Activated naive CD8-positive, alpha-beta T cell treated with anti-CD3 and anti-CD28 coated beads, Interleukin-2, amount 10 ng/mL, durations not matched to agents 7 days and 5 days (primary cell): ENCODE measurements around the gene TRIM29. TPM values are rescaled to one million over a fixed set of nuclear protein-coding genes. Genes with fewer than 3 reads are reported as not detected.

Source experiments
- ATAC-seq: fragments of 150-1000 bp; cut with Tn5 transposase; one replicate; pipeline ENCODE4 v1.10.0; 2021; ENCODE audit warnings: low read depth, moderate library complexity
- POLR2A ChIA-PET: fragments of 350-600 bp; sonication (Branson Sonifier 250); formaldehyde crosslinking; loops from one replicate; lab custom pipeline; 2021; ENCODE audit warnings: antibody characterized with exemption; lab: Charles Lee
- DNase-seq: peaks from one replicate; pipeline ENCODE4 v3.0.0; 2021
- H3K27ac Mint-ChIP-seq: one replicate; pipeline ENCODE4 v1.8.0; 2022; ENCODE audit warnings: mild to moderate bottlenecking, mixed read lengths
- H3K27me3 Mint-ChIP-seq: one replicate; pipeline ENCODE4 v1.8.0; 2022; ENCODE audit warnings: mild to moderate bottlenecking, moderate library complexity, mixed read lengths
- H3K36me3 Mint-ChIP-seq: one replicate; pipeline ENCODE4 v1.8.0; 2021; ENCODE audit warnings: mild to moderate bottlenecking, mixed read lengths
- H3K4me1 Mint-ChIP-seq: one replicate; pipeline ENCODE4 v1.8.0; 2021; ENCODE audit warnings: mixed read lengths
- H3K4me3 Mint-ChIP-seq: one replicate; pipeline ENCODE4 v1.8.0; 2022; ENCODE audit warnings: mild to moderate bottlenecking, moderate library complexity, mixed read lengths
- H3K9me3 Mint-ChIP-seq: one replicate; pipeline ENCODE4 v1.8.0; 2021; ENCODE audit warnings: mixed read lengths
- total RNA-seq, 2 experiments: library from RNA; stranded (reverse); gene quantifications; one replicate each; pipeline ENCODE4 v1.2.3, GENCODE V29; 2021

TRIM29 gene
- total RNA-seq = not detected

GRCh38 chr11:120137611-120138521, at the start of gene TRIM29:
Gene TRIM29 (minus strand): TSS chr11:120138113. CDS start chr11:120138031, 82 bp downstream.
- H3K9me3 Mint-ChIP-seq = no peaks in the 10 kb centered on the region
- POLR2A ChIA-PET = no interaction called here
- DNase-seq = no peak

GRCh38 chr11:120186774-120187591, 49.1 kb upstream of the TRIM29 start:
- no peak overlapping the region for H3K27ac Mint-ChIP-seq
- POLR2A ChIA-PET = no interaction called here
- H3K27me3 Mint-ChIP-seq = peaks cover 16% of the 10 kb centered on the region
- no peaks in the 10 kb centered on the region for H3K9me3 Mint-ChIP-seq
- no peak for ATAC-seq
- H3K36me3 Mint-ChIP-seq = no peaks in the 10 kb centered on the region
- DNase-seq = peak; percentile 11
- no peaks in the 10 kb centered on the region for H3K4me1 Mint-ChIP-seq
- H3K4me3 Mint-ChIP-seq = no peak overlapping the region

More at GRCh38 chr11:120137611-120138521, at the start of gene TRIM29:
- H3K27me3 Mint-ChIP-seq = peaks cover 5% of the 10 kb centered on the region
- no peak for ATAC-seq
- H3K4me1 Mint-ChIP-seq = no peaks in the 10 kb centered on the region
- no peaks in the 10 kb centered on the region for H3K36me3 Mint-ChIP-seq
- H3K27ac Mint-ChIP-seq = no peak within 1 kb of the TSS
- H3K4me3 Mint-ChIP-seq = no peak within 1 kb of the TSS

- no peak overlapping the region for H3K27ac Mint-ChIP-seq
- no peak overlapping the region for H3K4me3 Mint-ChIP-seq
- DNase-seq = no peak
- H3K27me3 Mint-ChIP-seq = peaks cover 16% of the 10 kb centered on the region
- no peaks in the 10 kb centered on the region for H3K9me3 Mint-ChIP-seq
- no peak for ATAC-seq
- POLR2A ChIA-PET = no interaction called here
- H3K4me1 Mint-ChIP-seq = no peaks in the 10 kb centered on the region
- no peaks in the 10 kb centered on the region for H3K36me3 Mint-ChIP-seq
Observed at GRCh38 chr11:120186456-120186773, 48.5 kb upstream of the TRIM29 start.

- ATAC-seq (no peak), DNase-seq (peak; percentile 12)
- Mint-ChIP-seq H3K27ac (no peak overlapping the region), H3K9me3 (no peaks in the 10 kb centered on the region), H3K4me1 (no peaks in the 10 kb centered on the region), H3K36me3 (no peaks in the 10 kb centered on the region), H3K4me3 (no peak overlapping the region), H3K27me3 (peaks cover 16% of the 10 kb centered on the region)
- POLR2A ChIA-PET = no interaction called here
Observed at GRCh38 chr11:120185706-120186455, 48.0 kb upstream of the TRIM29 start.

- ATAC-seq (no peak), DNase-seq (peak; percentile 8)
- Mint-ChIP-seq H3K36me3 (no peaks in the 10 kb centered on the region), H3K27me3 (peaks cover 14% of the 10 kb centered on the region), H3K9me3 (no peaks in the 10 kb centered on the region), H3K4me3 (no peak overlapping the region), H3K27ac (no peak overlapping the region), H3K4me1 (no peaks in the 10 kb centered on the region)
- POLR2A ChIA-PET = no interaction called here
Observed at GRCh38 chr11:120184946-120185705, 47.2 kb upstream of the TRIM29 start.

- Mint-ChIP-seq H3K36me3 (no peaks in the 10 kb centered on the region), H3K27ac (no peak overlapping the region), H3K4me3 (no peak overlapping the region), H3K9me3 (no peaks in the 10 kb centered on the region), H3K27me3 (peaks cover 13% of the 10 kb centered on the region), H3K4me1 (no peaks in the 10 kb centered on the region)
- peak; percentile 2 for DNase-seq
- no peak for ATAC-seq
- POLR2A ChIA-PET = no interaction called here
Observed at GRCh38 chr11:120184371-120184945, 46.5 kb upstream of the TRIM29 start.

GRCh38 chr11:120183701-120184141, 45.8 kb upstream of the TRIM29 start:
- no peaks in the 10 kb centered on the region for H3K4me1 Mint-ChIP-seq
- H3K27ac Mint-ChIP-seq = no peak overlapping the region
- POLR2A ChIA-PET = no interaction called here
- no peaks in the 10 kb centered on the region for H3K9me3 Mint-ChIP-seq
- no peak for DNase-seq
- H3K27me3 Mint-ChIP-seq = peaks cover 13% of the 10 kb centered on the region
- H3K36me3 Mint-ChIP-seq = no peaks in the 10 kb centered on the region
- H3K4me3 Mint-ChIP-seq = no peak overlapping the region
- no peak for ATAC-seq

GRCh38 chr11:120182790-120183491, 45.0 kb upstream of the TRIM29 start:
- Mint-ChIP-seq H3K27me3 (peaks cover 13% of the 10 kb centered on the region), H3K4me3 (no peak overlapping the region), H3K4me1 (no peaks in the 10 kb centered on the region), H3K27ac (no peak overlapping the region), H3K36me3 (no peaks in the 10 kb centered on the region), H3K9me3 (no peaks in the 10 kb centered on the region)
- DNase-seq = peak; percentile 2
- POLR2A ChIA-PET = no interaction called here
- no peak for ATAC-seq

GRCh38 chr11:120182372-120182771, 44.5 kb upstream of the TRIM29 start:
- ATAC-seq (no peak), DNase-seq (no peak)
- Mint-ChIP-seq H3K4me3 (no peak overlapping the region), H3K27me3 (peaks cover 13% of the 10 kb centered on the region), H3K4me1 (no peaks in the 10 kb centered on the region), H3K27ac (no peak overlapping the region), H3K9me3 (no peaks in the 10 kb centered on the region), H3K36me3 (no peaks in the 10 kb centered on the region)
- POLR2A ChIA-PET = no interaction called here

GRCh38 chr11:120181376-120181975, 43.6 kb upstream of the TRIM29 start:
- Mint-ChIP-seq H3K27ac (no peak overlapping the region), H3K36me3 (no peaks in the 10 kb centered on the region), H3K27me3 (peaks cover 11% of the 10 kb centered on the region), H3K9me3 (no peaks in the 10 kb centered on the region), H3K4me1 (no peaks in the 10 kb centered on the region), H3K4me3 (no peak overlapping the region)
- no peak for ATAC-seq
- no peak for DNase-seq
- POLR2A ChIA-PET = no interaction called here

- no peak for ATAC-seq
- POLR2A ChIA-PET = no interaction called here
- Mint-ChIP-seq H3K4me3 (no peak overlapping the region), H3K36me3 (no peaks in the 10 kb centered on the region), H3K9me3 (no peaks in the 10 kb centered on the region), H3K27ac (no peak overlapping the region), H3K27me3 (peaks cover 9% of the 10 kb centered on the region), H3K4me1 (no peaks in the 10 kb centered on the region)
- DNase-seq = no peak
Observed at GRCh38 chr11:120180551-120181232, 42.8 kb upstream of the TRIM29 start.
